Measurements from ENCODE around the gene MEIOC.
"Not testable (repeated sequence)": the region's sequence is repeated elsewhere in the genome, so short reads cannot be mapped to it uniquely, and the experiment has no call there.

The MEIOC gene

DNA sequence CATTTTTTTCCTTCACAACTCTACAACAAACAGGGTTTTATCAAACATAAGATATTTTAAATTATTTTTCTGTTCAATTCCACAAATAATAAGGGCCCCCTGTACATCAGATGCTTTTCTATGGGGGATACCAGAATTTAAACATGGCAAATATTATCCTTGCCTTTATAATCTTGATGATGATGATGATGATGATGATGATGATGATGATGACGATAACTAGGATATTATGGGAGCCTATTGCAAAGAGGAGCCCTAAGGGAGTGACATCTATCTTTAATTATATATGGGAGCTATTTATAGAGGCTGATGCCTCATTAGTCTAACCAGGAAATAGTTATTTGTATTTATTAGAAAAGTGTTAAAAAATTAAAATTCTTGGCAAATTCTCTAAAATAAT, 6.8 kb downstream of the MEIOC start:
- no peak for DNase-seq (ENCODE audit: extremely low read depth, low read depth)
- no peak overlapping the region for H3K4me3 ChIP-seq (replicated peaks; ENCODE audit: low read depth, low read length)
- TF ChIP-seq, protein P1, sequence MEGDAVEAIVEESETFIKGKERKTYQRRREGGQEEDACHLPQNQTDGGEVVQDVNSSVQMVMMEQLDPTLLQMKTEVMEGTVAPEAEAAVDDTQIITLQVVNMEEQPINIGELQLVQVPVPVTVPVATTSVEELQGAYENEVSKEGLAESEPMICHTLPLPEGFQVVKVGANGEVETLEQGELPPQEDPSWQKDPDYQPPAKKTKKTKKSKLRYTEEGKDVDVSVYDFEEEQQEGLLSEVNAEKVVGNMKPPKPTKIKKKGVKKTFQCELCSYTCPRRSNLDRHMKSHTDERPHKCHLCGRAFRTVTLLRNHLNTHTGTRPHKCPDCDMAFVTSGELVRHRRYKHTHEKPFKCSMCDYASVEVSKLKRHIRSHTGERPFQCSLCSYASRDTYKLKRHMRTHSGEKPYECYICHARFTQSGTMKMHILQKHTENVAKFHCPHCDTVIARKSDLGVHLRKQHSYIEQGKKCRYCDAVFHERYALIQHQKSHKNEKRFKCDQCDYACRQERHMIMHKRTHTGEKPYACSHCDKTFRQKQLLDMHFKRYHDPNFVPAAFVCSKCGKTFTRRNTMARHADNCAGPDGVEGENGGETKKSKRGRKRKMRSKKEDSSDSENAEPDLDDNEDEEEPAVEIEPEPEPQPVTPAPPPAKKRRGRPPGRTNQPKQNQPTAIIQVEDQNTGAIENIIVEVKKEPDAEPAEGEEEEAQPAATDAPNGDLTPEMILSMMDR (IDR thresholded peaks at IDR 0.05; ENCODE audit: low read depth, low read length, missing control alignments) = no peak

- no peak for DNase-seq (ENCODE audit: extremely low read depth, low read depth)
- H3K4me3 ChIP-seq (replicated peaks; ENCODE audit: low read depth, low read length) = no peak overlapping the region
Observed at GRCh38 chr17:44664867-44665266, 8.6 kb downstream of the MEIOC start.

DNA sequence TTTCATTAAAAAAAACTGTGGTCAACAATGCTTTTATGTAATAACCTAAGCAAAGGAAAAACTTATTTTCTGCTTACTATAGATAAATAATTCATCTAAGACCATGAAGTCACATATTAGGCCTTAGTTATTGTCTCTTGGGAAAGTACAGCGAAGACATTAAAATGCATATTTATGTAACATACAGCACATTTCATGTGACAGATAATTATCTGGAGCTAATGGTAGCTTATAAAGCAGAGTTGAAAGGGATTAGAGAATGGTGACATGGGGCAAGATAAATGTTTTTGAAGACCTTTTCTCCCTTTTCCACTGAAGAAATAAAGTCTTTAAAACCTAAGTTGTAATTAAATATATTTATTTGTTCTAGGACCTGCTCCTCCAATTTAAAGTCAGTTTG, 9.7 kb downstream of the MEIOC start:
- no peak for DNase-seq (ENCODE audit: extremely low read depth, low read depth)
- H3K4me3 ChIP-seq (replicated peaks; ENCODE audit: low read depth, low read length) = no peak overlapping the region
- TF ChIP-seq, protein P1 (IDR thresholded peaks at IDR 0.05; ENCODE audit: low read depth, low read length, missing control alignments) = no peak

More at GRCh38 chr17:44664867-44665266, 8.6 kb downstream of the MEIOC start:
- TF ChIP-seq, protein P1 (IDR thresholded peaks at IDR 0.05; ENCODE audit: low read depth, low read length, missing control alignments) = no peak

- no peak overlapping the region for H3K4me3 ChIP-seq (replicated peaks; ENCODE audit: low read depth, low read length)
- no peak for DNase-seq (ENCODE audit: extremely low read depth, low read depth)
- TF ChIP-seq, protein P1 (IDR thresholded peaks at IDR 0.05; ENCODE audit: low read depth, low read length, missing control alignments) = peak; percentile 40
Observed at GRCh38 chr17:44672479-44673093, 16.3 kb downstream of the MEIOC start.

DNA sequence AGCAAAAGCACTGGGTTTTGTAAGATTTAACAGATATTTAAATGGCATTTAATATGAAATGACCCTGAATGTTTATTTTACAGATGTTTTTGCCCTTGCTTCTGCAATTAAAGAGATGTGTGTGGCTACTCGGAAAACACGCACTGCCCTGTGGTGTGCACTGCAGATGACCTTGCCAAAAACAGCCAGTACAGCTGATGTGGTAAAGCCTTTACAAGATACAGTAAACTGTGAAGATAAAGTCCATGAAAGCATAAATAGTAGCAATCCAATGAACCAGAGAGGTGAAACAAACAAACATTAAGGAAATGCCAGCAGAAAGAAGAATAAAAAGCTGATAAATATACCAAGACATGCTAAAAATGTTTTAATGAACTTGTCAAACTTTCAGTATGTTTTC, 17.6 kb downstream of the MEIOC start:
- DNase-seq (ENCODE audit: extremely low read depth, low read depth) = no peak
- TF ChIP-seq, protein P1 (IDR thresholded peaks at IDR 0.05; ENCODE audit: low read depth, low read length, missing control alignments) = no peak
- no peak overlapping the region for H3K4me3 ChIP-seq (replicated peaks; ENCODE audit: low read depth, low read length)

- TF ChIP-seq, protein P1 (IDR thresholded peaks at IDR 0.05; ENCODE audit: low read depth, low read length, missing control alignments) = no peak
- H3K4me3 ChIP-seq (replicated peaks; ENCODE audit: low read depth, low read length) = no peak overlapping the region
- DNase-seq (ENCODE audit: extremely low read depth, low read depth) = no peak
Observed at GRCh38 chr17:44677136-44677535, 20.9 kb downstream of the MEIOC start.

- DNase-seq (ENCODE audit: extremely low read depth, low read depth); H3K4me3 ChIP-seq (replicated peaks; ENCODE audit: low read depth, low read length): not testable (repeated sequence)
Observed at GRCh38 chr17:44683303-44683702, 27.0 kb downstream of the MEIOC start.

Data from HFF-Myc (cell line).